Activated B cell treated with CpG ODN at 0.5 μM for 24 hours (primary cell): ENCODE data around the gene PDZRN4. TPM values are rescaled to one million over a fixed set of nuclear protein-coding genes. Genes with fewer than 3 reads are reported as not detected.

Experiments
- ATAC-seq: fragments of 200-7000 bp; cut with Tn5 transposase; one replicate; pipeline ENCODE4 v1.10.0; 2021; ENCODE audit warnings: low read depth, mild to moderate bottlenecking, moderate library complexity
- CTCF ChIA-PET: fragments of 350-600 bp; sonication (Branson Sonifier 250); formaldehyde crosslinking; loops from one replicate; lab custom pipeline; 2021; ENCODE audit warnings: antibody characterized with exemption; lab: Charles Lee
- POLR2A ChIA-PET: fragments of 350-600 bp; sonication (Branson Sonifier 250); formaldehyde crosslinking; loops from one replicate; lab custom pipeline; 2021; ENCODE audit warnings: antibody characterized with exemption; lab: Charles Lee
- DNase-seq: peaks from one replicate; pipeline ENCODE4 v3.0.0; 2022
- H3K27ac Mint-ChIP-seq: one replicate; pipeline ENCODE4 v1.8.0; 2020; ENCODE audit warnings: mixed read lengths
- H3K27me3 Mint-ChIP-seq: one replicate; pipeline ENCODE4 v1.8.0; 2021; ENCODE audit warnings: mixed read lengths
- H3K36me3 Mint-ChIP-seq: one replicate; pipeline ENCODE4 v1.8.0; 2021; ENCODE audit warnings: low read depth, mixed read lengths
- H3K4me1 Mint-ChIP-seq: one replicate; pipeline ENCODE4 v1.8.0; 2021; ENCODE audit warnings: mixed read lengths
- H3K4me3 Mint-ChIP-seq: one replicate; pipeline ENCODE4 v1.8.0; 2020; ENCODE audit warnings: mild to moderate bottlenecking, mixed read lengths
- H3K9me3 Mint-ChIP-seq: one replicate; pipeline ENCODE4 v1.8.0; 2020; ENCODE audit warnings: mixed read lengths
- intact Hi-C: fragments of 100-400 bp; cut with micrococcal nuclease; formaldehyde crosslinking; loops from one replicate; pipeline ENCODE4 v1.15.1; 2024
- total RNA-seq: library from RNA; stranded (reverse); gene quantifications from 2 replicates; pipeline ENCODE4 v1.2.3, GENCODE V29; 2022
- TF ChIP-seq, protein P1 (sequence below): fragments of 200-600 bp; IDR thresholded peaks from one replicate; pipeline ENCODE4 v1.8.0; 2022; ENCODE audit warnings: antibody characterized with exemption, mild to moderate bottlenecking

The PDZRN4 gene
- total RNA-seq, 1 donor from 2014 or later, result not detected

DNA sequence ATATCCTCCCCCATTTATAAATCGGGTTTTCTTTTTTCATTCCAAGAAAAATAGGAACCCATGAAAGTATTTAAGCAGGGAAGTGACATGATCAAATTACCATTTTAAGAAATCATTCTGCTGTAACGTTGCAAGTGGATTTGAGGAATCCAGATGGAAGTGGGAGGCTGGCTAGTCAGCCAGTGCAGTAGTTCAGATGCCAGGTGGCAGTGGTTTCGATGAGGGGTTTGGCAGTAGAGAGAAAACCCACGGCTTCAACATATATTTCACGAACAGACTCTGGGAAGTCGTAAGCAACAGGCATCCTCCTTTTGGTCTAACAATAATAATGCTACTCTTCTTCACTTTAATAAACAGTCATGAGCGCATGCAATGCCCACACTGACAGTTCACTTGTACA lies 25.0 kb downstream of the PDZRN4 start:
- no peak overlapping the region for H3K4me3 Mint-ChIP-seq
- TF ChIP-seq, protein P1, sequence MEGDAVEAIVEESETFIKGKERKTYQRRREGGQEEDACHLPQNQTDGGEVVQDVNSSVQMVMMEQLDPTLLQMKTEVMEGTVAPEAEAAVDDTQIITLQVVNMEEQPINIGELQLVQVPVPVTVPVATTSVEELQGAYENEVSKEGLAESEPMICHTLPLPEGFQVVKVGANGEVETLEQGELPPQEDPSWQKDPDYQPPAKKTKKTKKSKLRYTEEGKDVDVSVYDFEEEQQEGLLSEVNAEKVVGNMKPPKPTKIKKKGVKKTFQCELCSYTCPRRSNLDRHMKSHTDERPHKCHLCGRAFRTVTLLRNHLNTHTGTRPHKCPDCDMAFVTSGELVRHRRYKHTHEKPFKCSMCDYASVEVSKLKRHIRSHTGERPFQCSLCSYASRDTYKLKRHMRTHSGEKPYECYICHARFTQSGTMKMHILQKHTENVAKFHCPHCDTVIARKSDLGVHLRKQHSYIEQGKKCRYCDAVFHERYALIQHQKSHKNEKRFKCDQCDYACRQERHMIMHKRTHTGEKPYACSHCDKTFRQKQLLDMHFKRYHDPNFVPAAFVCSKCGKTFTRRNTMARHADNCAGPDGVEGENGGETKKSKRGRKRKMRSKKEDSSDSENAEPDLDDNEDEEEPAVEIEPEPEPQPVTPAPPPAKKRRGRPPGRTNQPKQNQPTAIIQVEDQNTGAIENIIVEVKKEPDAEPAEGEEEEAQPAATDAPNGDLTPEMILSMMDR, result no peak
- no peak for DNase-seq
- no peaks in the 10 kb centered on the region for H3K36me3 Mint-ChIP-seq
- intact Hi-C loops, result no loop called here
- no peaks in the 10 kb centered on the region for H3K4me1 Mint-ChIP-seq
- H3K9me3 Mint-ChIP-seq, result no peaks in the 10 kb centered on the region
- ChIA-PET CTCF (no interaction called here), POLR2A (no interaction called here)
- peaks cover 5% of the 10 kb centered on the region for H3K27me3 Mint-ChIP-seq
- no peak for ATAC-seq
- no peak overlapping the region for H3K27ac Mint-ChIP-seq

DNA sequence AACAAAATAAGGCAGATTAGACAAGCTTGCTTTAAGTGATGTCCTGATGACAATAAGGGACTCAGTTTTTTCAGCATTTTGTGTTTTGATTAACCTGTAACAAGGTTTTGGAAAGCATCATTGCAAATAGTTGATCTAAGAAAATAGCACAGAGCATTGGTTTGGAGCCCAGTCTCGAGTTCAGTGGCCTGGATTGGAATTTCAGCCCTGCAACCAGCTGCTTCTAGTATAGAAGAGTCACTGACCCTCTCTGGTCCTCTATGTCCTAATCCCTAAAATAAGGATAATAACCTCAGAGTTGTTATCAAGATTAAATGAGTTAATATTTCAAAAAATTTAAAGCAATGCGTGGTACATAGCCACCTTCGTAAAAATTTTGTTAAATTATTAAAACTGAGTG lies 25.5 kb downstream of the PDZRN4 start:
- Mint-ChIP-seq H3K9me3 (no peaks in the 10 kb centered on the region), H3K36me3 (no peaks in the 10 kb centered on the region), H3K27ac (no peak overlapping the region), H3K4me1 (no peaks in the 10 kb centered on the region), H3K27me3 (peaks cover 5% of the 10 kb centered on the region), H3K4me3 (no peak overlapping the region)
- intact Hi-C loops, result no loop called here
- POLR2A ChIA-PET, result no interaction called here
- TF ChIP-seq, protein P1, result no peak
- DNase-seq (no peak), ATAC-seq (no peak)
- CTCF ChIA-PET, result no interaction called here

DNA sequence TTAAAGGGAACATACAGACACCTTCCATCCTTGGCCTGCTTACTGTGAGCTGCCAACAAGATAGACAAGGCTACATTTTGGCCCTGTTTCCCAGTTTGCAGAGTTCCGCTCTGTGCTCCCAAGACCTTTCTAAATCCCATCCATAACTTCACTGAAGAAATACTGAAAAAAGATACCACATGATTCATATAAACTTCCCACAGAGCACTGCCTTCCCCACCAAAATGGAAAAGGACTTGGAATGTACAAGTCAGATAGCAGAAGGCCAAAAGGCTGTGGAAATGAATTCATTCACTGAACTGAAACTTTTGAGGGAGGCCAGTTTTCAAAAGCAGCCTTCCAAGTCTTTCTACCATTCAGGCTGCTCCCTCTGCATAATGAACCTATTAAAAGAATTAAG lies 29.6 kb downstream of the PDZRN4 start:
- Mint-ChIP-seq H3K36me3 (no peaks in the 10 kb centered on the region), H3K27me3 (peaks cover 5% of the 10 kb centered on the region), H3K9me3 (no peaks in the 10 kb centered on the region), H3K4me3 (no peak overlapping the region), H3K4me1 (no peaks in the 10 kb centered on the region), H3K27ac (no peak overlapping the region)
- TF ChIP-seq, protein P1, result no peak
- ATAC-seq (no peak), DNase-seq (no peak)
- CTCF ChIA-PET, result no interaction called here
- intact Hi-C loops, result no loop called here
- POLR2A ChIA-PET, result no interaction called here

DNA sequence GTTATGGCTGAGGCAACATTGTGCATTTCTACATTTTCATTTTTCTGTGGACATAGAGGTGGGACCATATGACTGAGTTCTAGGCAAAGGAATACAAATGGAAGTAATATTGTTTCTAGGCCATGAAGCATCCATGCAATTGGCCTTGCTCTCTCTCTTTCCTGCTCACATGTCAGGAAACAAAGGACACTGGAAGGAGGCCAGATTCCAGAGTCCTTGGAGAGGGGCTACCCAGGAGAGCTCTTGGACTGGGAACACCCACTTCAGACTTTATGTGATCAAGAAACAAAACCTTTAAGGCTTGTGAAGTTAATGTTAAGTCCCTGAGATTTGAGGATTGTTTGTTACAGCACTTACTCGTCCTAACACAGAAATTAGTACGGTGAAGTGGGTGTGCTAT lies 32.8 kb downstream of the PDZRN4 start:
- Mint-ChIP-seq H3K36me3 (no peaks in the 10 kb centered on the region), H3K27ac (no peak overlapping the region), H3K9me3 (no peaks in the 10 kb centered on the region), H3K4me3 (no peak overlapping the region), H3K4me1 (no peaks in the 10 kb centered on the region), H3K27me3 (no peaks in the 10 kb centered on the region)
- DNase-seq, result no peak
- ChIA-PET POLR2A (no interaction called here), CTCF (interaction anchor here (0.6 kb wide), 1 partner anchor 1343 kb away, joined by 4 read pairs; no protein-coding TSS in a partner anchor)
- intact Hi-C loops, result no loop called here
- ATAC-seq, result no peak
- TF ChIP-seq, protein P1, result no peak

- intact Hi-C loops, result no loop called here
- DNase-seq (no peak), ATAC-seq (no peak)
- Mint-ChIP-seq H3K27me3 (no peaks in the 10 kb centered on the region), H3K4me1 (no peaks in the 10 kb centered on the region), H3K4me3 (no peak overlapping the region), H3K9me3 (no peaks in the 10 kb centered on the region), H3K27ac (no peak overlapping the region), H3K36me3 (no peaks in the 10 kb centered on the region)
- ChIA-PET POLR2A (no interaction called here), CTCF (no interaction called here)
- TF ChIP-seq, protein P1, result no peak
Measured at GRCh38 chr12:41221491-41221890, 33.4 kb downstream of the PDZRN4 start.
